GM18867 (cell line): ENCODE results near the gene CYP4F11.
"Not testable (repeated sequence)": the region's sequence is repeated elsewhere in the genome, so short reads cannot be mapped to it uniquely, and the experiment has no call there.

Experiments
- ATAC-seq: cut with Tn5 transposase; IDR thresholded peaks from one replicate; pipeline ENCODE4 v1.9.1; 2021; ENCODE audit warnings: mild to moderate bottlenecking, moderate library complexity; ENCODE audit not compliant: unreplicated experiment

Gene CYP4F11

GRCh38 chr19:15934332-15935078, at the start of gene CYP4F11:
CYP4F11 (minus strand) TSS chr19:15934529; CDS start chr19:15934408, 121 bp downstream.
- no peak for ATAC-seq

- ATAC-seq = no peak
Measured at GRCh38 chr19:15979293-15979692, 45.0 kb upstream of the CYP4F11 start.

GRCh38 chr19:15977690-15978089, 43.4 kb upstream of the CYP4F11 start:
- no peak for ATAC-seq

- no peak for ATAC-seq
Measured at GRCh38 chr19:15976836-15977689, 42.7 kb upstream of the CYP4F11 start.

GRCh38 chr19:15974856-15975255, 40.5 kb upstream of the CYP4F11 start:
- ATAC-seq = no peak

GRCh38 chr19:15972043-15972442, 37.7 kb upstream of the CYP4F11 start:
- ATAC-seq = not testable (repeated sequence)

GRCh38 chr19:15971224-15971780, 37.0 kb upstream of the CYP4F11 start:
- no peak for ATAC-seq

- ATAC-seq = no peak
Measured at GRCh38 chr19:15964231-15964630, 29.9 kb upstream of the CYP4F11 start.

- no peak for ATAC-seq
Measured at GRCh38 chr19:15962319-15962718, 28.0 kb upstream of the CYP4F11 start.

GRCh38 chr19:15954820-15955219, 20.5 kb upstream of the CYP4F11 start:
- ATAC-seq = no peak

- ATAC-seq = no peak
Measured at GRCh38 chr19:15948223-15949058, 14.1 kb upstream of the CYP4F11 start, which contains the start of gene OR10H4. OR10H4 (plus strand) TSS chr19:15949008; CDS start chr19:15949008, 0 bp downstream.

- ATAC-seq = no peak
Measured at GRCh38 chr19:15945301-15945700, 11.0 kb upstream of the CYP4F11 start.

GRCh38 chr19:15944401-15944800, 10.1 kb upstream of the CYP4F11 start:
- ATAC-seq = no peak

GRCh38 chr19:15937771-15938170, 3.4 kb upstream of the CYP4F11 start:
- ATAC-seq = no peak

- no peak for ATAC-seq
Measured at GRCh38 chr19:15936950-15937349, 2.6 kb upstream of the CYP4F11 start.

GRCh38 chr19:15936173-15936572, 1.8 kb upstream of the CYP4F11 start:
- no peak for ATAC-seq

GRCh38 chr19:15935167-15935702, 906 bp upstream of the CYP4F11 start:
- no peak for ATAC-seq

- ATAC-seq = not testable (repeated sequence)
Measured at GRCh38 chr19:15933761-15934331, 483 bp downstream of the CYP4F11 start.

GRCh38 chr19:15928321-15928720, 6.0 kb downstream of the CYP4F11 start:
- ATAC-seq = no peak

GRCh38 chr19:15926484-15926883, 7.8 kb downstream of the CYP4F11 start:
- ATAC-seq = no peak
